Measurements from ENCODE around the gene CAMK1D.

The CAMK1D gene

GRCh38 chr10:12563489-12563888 is 214.1 kb downstream of the CAMK1D start:
- DNase-seq (ENCODE audit: low spot score), result no peak

GRCh38 chr10:12564173-12564572 is 214.8 kb downstream of the CAMK1D start:
- DNase-seq (ENCODE audit: low spot score), result no peak

GRCh38 chr10:12566161-12567115 is 217.1 kb downstream of the CAMK1D start:
- DNase-seq (ENCODE audit: low spot score), result no peak

GRCh38 chr10:12568391-12569009 is 219.2 kb downstream of the CAMK1D start:
- DNase-seq (ENCODE audit: low spot score), result no peak

GRCh38 chr10:12572281-12572680 is 222.9 kb downstream of the CAMK1D start:
- no peak for DNase-seq (ENCODE audit: low spot score)

- DNase-seq (ENCODE audit: low spot score), result no peak
Measured at GRCh38 chr10:12577610-12578009, 228.3 kb downstream of the CAMK1D start.

GRCh38 chr10:12579954-12580858 is 230.9 kb downstream of the CAMK1D start:
- DNase-seq (ENCODE audit: low spot score), result no peak

GRCh38 chr10:12583891-12584595 is 234.7 kb downstream of the CAMK1D start:
- no peak for DNase-seq (ENCODE audit: low spot score)

GRCh38 chr10:12586741-12587140 is 237.4 kb downstream of the CAMK1D start:
- no peak for DNase-seq (ENCODE audit: low spot score)

- DNase-seq (ENCODE audit: low spot score), result no peak
Measured at GRCh38 chr10:12587451-12587888, 238.1 kb downstream of the CAMK1D start.

- DNase-seq (ENCODE audit: low spot score), result peak; percentile 9
Measured at GRCh38 chr10:12588091-12588860, 238.9 kb downstream of the CAMK1D start.

- no peak for DNase-seq (ENCODE audit: low spot score)
Measured at GRCh38 chr10:12589291-12589690, 239.9 kb downstream of the CAMK1D start.

GRCh38 chr10:12589791-12590190 is 240.4 kb downstream of the CAMK1D start:
- DNase-seq (ENCODE audit: low spot score), result no peak

- no peak for DNase-seq (ENCODE audit: low spot score)
Measured at GRCh38 chr10:12590675-12591659, 241.6 kb downstream of the CAMK1D start.

GRCh38 chr10:12592967-12593366 is 243.6 kb downstream of the CAMK1D start:
- no peak for DNase-seq (ENCODE audit: low spot score)

GRCh38 chr10:12594448-12594944 is 245.1 kb downstream of the CAMK1D start:
- peak; percentile 22 for DNase-seq (ENCODE audit: low spot score)

- DNase-seq (ENCODE audit: low spot score), result no peak
Measured at GRCh38 chr10:12595936-12596576, 246.7 kb downstream of the CAMK1D start.

- no peak for DNase-seq (ENCODE audit: low spot score)
Measured at GRCh38 chr10:12597176-12597575, 247.8 kb downstream of the CAMK1D start.

All from CD4-positive, alpha-beta T cell treated with Interleukin-15 for 4 hours (primary cell).